Measurements from ENCODE around the gene CFAP74. TPM values are rescaled to one million over a fixed set of nuclear protein-coding genes. Genes with fewer than 3 reads are reported as not detected.

The CFAP74 gene
- total and polyA plus RNA-seq, 9 donors = 0.05 to 8.0 (median 0.58) TPM; not detected in 1

GRCh38 chr1:2042830-2043773, 39.5 kb upstream of the CFAP74 start:
- intact Hi-C loops (cut with DNase I) = loop anchor here in 2 of 4 donors (5.0 kb wide), 1 partner anchor 86 kb away; no protein-coding TSS in a partner anchor
- TF ChIP-seq EP300 (IDR thresholded peaks at IDR 0.05) (no peak), POLR2A (IDR thresholded peaks at IDR 0.05) (no peak), CTCF (IDR thresholded peaks at IDR 0.05) (no peak)
- H3K27me3 ChIP-seq = no peaks in the 10 kb centered on the region
- WGBS, 3 donors = 80 to 81% (median 80%) methylated on average over 36 to 41 of the region's 41 CpGs
- H3K36me3 ChIP-seq = no peaks in the 10 kb centered on the region
- H3K4me1 ChIP-seq (ENCODE audit: insufficient read depth) = no peaks in the 10 kb centered on the region
- no peak overlapping the region for H3K27ac ChIP-seq
- DNase-seq = no peak
- no peak overlapping the region for H3K4me3 ChIP-seq
- H3K9me3 ChIP-seq = no peaks in the 10 kb centered on the region

GRCh38 chr1:2041887-2042286, 38.3 kb upstream of the CFAP74 start:
- no peaks in the 10 kb centered on the region for H3K27me3 ChIP-seq
- 67 to 74% (median 73%) methylated on average over 4 of the region's 4 CpGs for whole genome bisulfite sequencing, 3 donors
- intact Hi-C loops (cut with DNase I) = loop anchor here in 2 of 4 donors (5.0 kb wide), 1 partner anchor 85 kb away; no protein-coding TSS in a partner anchor

GRCh38 chr1:2041305-2041704, 37.7 kb upstream of the CFAP74 start:
- DNase-seq = no peak
- Histone ChIP-seq H3K9me3 (no peaks in the 10 kb centered on the region), H3K27me3 (no peaks in the 10 kb centered on the region), H3K4me1 (ENCODE audit: insufficient read depth) (no peaks in the 10 kb centered on the region), H3K36me3 (no peaks in the 10 kb centered on the region), H3K27ac (no peak overlapping the region), H3K4me3 (no peak overlapping the region)
- intact Hi-C loops (cut with DNase I) = loop anchor here in 2 of 4 donors (5.0 kb wide), 1 partner anchor 84 kb away; no protein-coding TSS in a partner anchor
- TF ChIP-seq CTCF (IDR thresholded peaks at IDR 0.05) (no peak), POLR2A (IDR thresholded peaks at IDR 0.05) (no peak), EP300 (IDR thresholded peaks at IDR 0.05) (no peak)
- WGBS, 3 donors = 71 to 73% (median 73%) methylated on average over 13 to 15 of the region's 15 CpGs

More at GRCh38 chr1:2041887-2042286, 38.3 kb upstream of the CFAP74 start:
- Histone ChIP-seq H3K27ac (no peak overlapping the region), H3K36me3 (no peaks in the 10 kb centered on the region), H3K4me1 (ENCODE audit: insufficient read depth) (no peaks in the 10 kb centered on the region), H3K9me3 (no peaks in the 10 kb centered on the region), H3K4me3 (no peak overlapping the region)
- DNase-seq = no peak
- TF ChIP-seq EP300 (IDR thresholded peaks at IDR 0.05) = no peak
- TF ChIP-seq POLR2A (IDR thresholded peaks at IDR 0.05) = no peak
- no peak for TF ChIP-seq CTCF (IDR thresholded peaks at IDR 0.05)

GRCh38 chr1:2039251-2039650, 35.7 kb upstream of the CFAP74 start:
- Histone ChIP-seq H3K27me3 (no peaks in the 10 kb centered on the region), H3K4me1 (ENCODE audit: insufficient read depth) (no peaks in the 10 kb centered on the region), H3K36me3 (no peaks in the 10 kb centered on the region), H3K9me3 (no peaks in the 10 kb centered on the region), H3K4me3 (no peak overlapping the region), H3K27ac (no peak overlapping the region)
- WGBS, 3 donors = 79 to 83% (median 80%) methylated on average over 8 of the region's 8 CpGs
- intact Hi-C loops (cut with DNase I) = no loop called here
- DNase-seq = no peak
- TF ChIP-seq CTCF (IDR thresholded peaks at IDR 0.05) (no peak), EP300 (IDR thresholded peaks at IDR 0.05) (no peak), POLR2A (IDR thresholded peaks at IDR 0.05) (no peak)
